Cardiac muscle cell (in vitro differentiated cells and primary cell): Measurements from ENCODE around the gene TJP1. TPM values are rescaled to one million over a fixed set of nuclear protein-coding genes. Genes with fewer than 3 reads are reported as not detected.

Experiments
- DNase-seq, 2 donors: peaks; one replicate each; pipeline versions ENCODE4 v3.0.0 to v3.0.0-alpha.2; 2010 to 2017; ENCODE audit warnings: low read depth in 1 of 2, low spot score in 1 of 2
- H3K27ac ChIP-seq: fragments of 200-600 bp; sonication (generic); 2 replicates; pipeline ENCODE4 v1.5.1; 2016
- H3K27me3 ChIP-seq: fragments of 200-600 bp; sonication (generic); 2 replicates; pipeline ENCODE4 v1.6.0; 2016; ENCODE audit warnings: control low read depth
- H3K36me3 ChIP-seq: fragments of 200-600 bp; sonication (generic); 2 replicates; pipeline ENCODE4 v1.5.1; 2016; ENCODE audit warnings: control low read depth
- H3K4me1 ChIP-seq: fragments of 200-600 bp; sonication (generic); 2 replicates; pipeline ENCODE4 v1.8.1; 2017; ENCODE audit warnings: low read depth, mild to moderate bottlenecking, mixed run types
- H3K4me3 ChIP-seq: fragments of 200-600 bp; sonication (generic); 2 replicates; pipeline ENCODE4 v1.5.1; 2016; ENCODE audit warnings: mild to moderate bottlenecking
- H3K9me3 ChIP-seq: fragments of 200-600 bp; sonication (generic); 2 replicates; pipeline ENCODE4 v1.5.1; 2017; ENCODE audit warnings: low read depth, mild to moderate bottlenecking, control low read depth
- polyA plus RNA-seq: library from polyadenylated mRNA; unstranded; fragments of >200 nt; fragmentation: Nextera tagmentation; extraction: Ambion mirVana; gene quantifications from 2 replicates; pipeline ENCODE4 v1.2.1, GENCODE V29; 2016
- total RNA-seq: library from RNA; depleted of rRNA; stranded (reverse); fragments of >200 nt; gene quantifications from 2 replicates; pipeline ENCODE4 v1.2.3, GENCODE V29; 2016
- TF ChIP-seq, protein P1 (sequence below): IDR thresholded peaks from 2 replicates; pipeline ENCODE4 v1.5.1; 2012; ENCODE audit warnings: low read depth, mild to moderate bottlenecking, low read length

TJP1 gene
- total and polyA plus RNA-seq, 2 experiments from 2014 or later, result 66.6 to 93.9 TPM

DNA sequence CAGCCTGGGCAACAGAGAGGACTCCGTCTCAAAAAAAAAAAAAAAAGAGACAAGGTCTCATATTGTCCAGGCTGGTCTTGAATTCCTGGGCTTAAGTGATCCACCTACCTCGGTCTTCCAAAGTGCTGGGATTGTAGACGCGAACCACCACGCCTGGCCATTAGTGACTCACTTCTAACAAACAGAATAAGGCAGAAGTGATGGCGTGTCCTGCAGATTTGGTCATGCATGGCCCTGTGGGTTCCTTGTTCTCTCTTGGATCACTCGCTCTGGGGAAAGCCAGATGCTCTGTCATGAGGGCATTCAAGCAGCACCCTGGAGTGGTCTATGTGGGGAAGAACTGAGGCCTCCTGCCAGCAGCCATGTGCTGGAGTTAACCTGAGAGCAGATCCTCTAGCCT, 27.4 kb upstream of the TJP1 start:
- TF ChIP-seq, protein P1, sequence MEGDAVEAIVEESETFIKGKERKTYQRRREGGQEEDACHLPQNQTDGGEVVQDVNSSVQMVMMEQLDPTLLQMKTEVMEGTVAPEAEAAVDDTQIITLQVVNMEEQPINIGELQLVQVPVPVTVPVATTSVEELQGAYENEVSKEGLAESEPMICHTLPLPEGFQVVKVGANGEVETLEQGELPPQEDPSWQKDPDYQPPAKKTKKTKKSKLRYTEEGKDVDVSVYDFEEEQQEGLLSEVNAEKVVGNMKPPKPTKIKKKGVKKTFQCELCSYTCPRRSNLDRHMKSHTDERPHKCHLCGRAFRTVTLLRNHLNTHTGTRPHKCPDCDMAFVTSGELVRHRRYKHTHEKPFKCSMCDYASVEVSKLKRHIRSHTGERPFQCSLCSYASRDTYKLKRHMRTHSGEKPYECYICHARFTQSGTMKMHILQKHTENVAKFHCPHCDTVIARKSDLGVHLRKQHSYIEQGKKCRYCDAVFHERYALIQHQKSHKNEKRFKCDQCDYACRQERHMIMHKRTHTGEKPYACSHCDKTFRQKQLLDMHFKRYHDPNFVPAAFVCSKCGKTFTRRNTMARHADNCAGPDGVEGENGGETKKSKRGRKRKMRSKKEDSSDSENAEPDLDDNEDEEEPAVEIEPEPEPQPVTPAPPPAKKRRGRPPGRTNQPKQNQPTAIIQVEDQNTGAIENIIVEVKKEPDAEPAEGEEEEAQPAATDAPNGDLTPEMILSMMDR, result no peak
- H3K4me3 ChIP-seq, result no peak overlapping the region
- H3K4me1 ChIP-seq, result peaks cover 3% of the 10 kb centered on the region
- H3K27ac ChIP-seq, result no peak overlapping the region
- no peaks in the 10 kb centered on the region for H3K36me3 ChIP-seq
- no peaks in the 10 kb centered on the region for H3K27me3 ChIP-seq
- no peaks in the 10 kb centered on the region for H3K9me3 ChIP-seq
- DNase-seq, result no peak

DNA sequence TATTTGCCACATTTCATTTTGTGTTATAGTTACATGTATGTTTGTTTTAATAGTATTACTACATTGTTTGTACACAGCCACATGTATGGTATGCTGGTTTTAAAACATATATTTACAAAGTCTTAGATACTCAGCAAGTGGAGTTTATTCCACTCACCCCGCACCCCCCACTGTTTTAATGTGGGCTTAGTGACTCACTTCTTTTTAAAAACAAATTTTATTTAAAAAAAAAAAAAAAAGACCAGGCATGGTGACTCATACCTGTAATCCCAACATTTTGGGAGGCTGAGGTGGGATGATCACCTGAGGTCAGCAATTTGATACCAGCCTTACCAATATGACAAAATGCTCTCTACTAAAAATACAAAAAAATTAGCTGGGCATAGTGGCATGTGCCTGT, 26.9 kb upstream of the TJP1 start:
- Histone ChIP-seq H3K36me3 (no peaks in the 10 kb centered on the region), H3K4me1 (peaks cover 3% of the 10 kb centered on the region), H3K4me3 (no peak overlapping the region), H3K27me3 (no peaks in the 10 kb centered on the region), H3K9me3 (no peaks in the 10 kb centered on the region), H3K27ac (no peak overlapping the region)
- TF ChIP-seq, protein P1, result no peak
- DNase-seq, result no peak

DNA sequence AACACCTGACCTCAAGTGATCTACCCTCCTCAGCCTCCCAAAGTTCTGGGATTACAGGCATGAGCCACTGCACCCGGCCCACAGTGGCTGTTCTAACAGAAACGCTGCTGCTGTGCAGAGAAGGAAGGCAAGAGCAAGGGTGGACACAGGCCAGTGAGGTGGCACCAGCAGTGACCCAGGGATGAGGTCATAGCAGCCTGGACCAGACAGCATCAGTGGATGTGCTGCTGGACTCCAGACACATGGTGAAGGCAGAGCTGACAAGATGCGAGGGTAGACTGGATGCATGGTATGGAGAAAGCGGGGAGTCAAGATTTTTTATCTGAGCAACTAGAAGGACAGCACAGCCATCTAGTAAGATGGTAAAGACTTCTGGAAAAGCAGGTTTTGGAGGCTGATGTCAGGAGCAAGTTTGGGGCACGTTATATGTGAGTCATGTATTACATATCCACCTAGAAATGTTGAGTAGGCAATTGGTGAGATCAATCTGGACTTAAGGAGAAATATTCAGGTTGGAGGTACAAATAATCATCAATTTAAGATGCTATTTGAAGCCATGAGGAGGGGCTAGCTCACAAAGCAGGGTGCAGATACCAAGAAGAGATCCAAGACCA, 22.1 kb upstream of the TJP1 start:
- no peak overlapping the region for H3K27ac ChIP-seq
- no peaks in the 10 kb centered on the region for H3K9me3 ChIP-seq
- H3K36me3 ChIP-seq, result no peaks in the 10 kb centered on the region

DNA sequence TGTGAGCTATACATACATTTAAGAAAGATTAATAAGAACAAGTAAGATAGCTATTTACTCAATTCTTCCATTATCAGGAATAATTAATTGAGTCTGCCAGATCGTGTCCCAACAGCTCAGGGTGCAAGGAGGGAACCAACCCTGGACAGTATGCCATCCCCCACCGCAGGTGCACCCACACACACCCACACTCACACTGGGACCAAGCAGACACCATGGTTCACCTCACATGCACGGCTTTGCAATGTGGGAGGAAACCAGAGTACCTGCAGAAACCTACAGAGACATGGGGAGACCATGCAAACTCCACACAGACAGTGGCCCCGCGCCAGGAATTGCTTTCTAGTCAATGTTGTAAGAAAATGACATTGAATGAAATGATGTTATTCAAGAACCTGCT, 20.0 kb upstream of the TJP1 start:
- peaks cover 29% of the 10 kb centered on the region for H3K4me1 ChIP-seq
- H3K9me3 ChIP-seq, result no peaks in the 10 kb centered on the region
- H3K27me3 ChIP-seq, result no peaks in the 10 kb centered on the region
- no peak for DNase-seq
- peak overlapping the region; percentile 99 for H3K27ac ChIP-seq
- H3K4me3 ChIP-seq, result no peak overlapping the region
- H3K36me3 ChIP-seq, result no peaks in the 10 kb centered on the region
- TF ChIP-seq, protein P1, result no peak

More for the DNA sequence above, 22.1 kb upstream of the TJP1 start:
- Histone ChIP-seq H3K27me3 (no peaks in the 10 kb centered on the region), H3K4me3 (no peak overlapping the region), H3K4me1 (peaks cover 29% of the 10 kb centered on the region)
- no peak for DNase-seq
- TF ChIP-seq, protein P1, result no peak

DNA sequence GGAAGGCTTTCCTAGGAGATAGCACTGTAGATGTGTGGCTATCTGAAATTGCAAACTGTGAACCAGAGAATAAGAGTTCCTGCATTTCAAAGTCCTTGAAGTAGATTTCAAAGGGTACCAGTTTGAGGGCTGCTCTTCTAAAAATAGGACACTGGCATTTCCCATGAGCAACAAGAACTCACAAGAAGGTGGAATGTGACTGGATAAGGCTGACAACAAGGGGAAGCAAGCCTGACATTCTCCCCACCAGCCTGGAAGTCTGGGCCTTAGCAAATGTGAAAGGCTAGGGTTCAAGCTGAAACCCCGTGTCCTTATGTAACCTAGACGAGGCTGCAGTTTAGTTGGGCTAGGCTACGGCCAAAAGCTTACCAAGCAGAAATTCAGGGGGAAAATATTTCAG, 18.7 kb upstream of the TJP1 start:
- H3K27me3 ChIP-seq, result no peaks in the 10 kb centered on the region
- DNase-seq, result peak in 1 of 2 donors; percentile 88
- TF ChIP-seq, protein P1, result no peak
- H3K27ac ChIP-seq, result peak overlapping the region; percentile 99
- no peaks in the 10 kb centered on the region for H3K36me3 ChIP-seq
- no peak overlapping the region for H3K4me3 ChIP-seq
- H3K9me3 ChIP-seq, result no peaks in the 10 kb centered on the region
- peaks cover 29% of the 10 kb centered on the region for H3K4me1 ChIP-seq
